Heart left ventricle (tissue), 13 donors: ENCODE results near the gene TXNDC11.

Experiments used
- CTCF ChIP-seq, 12 donors: fragments of 200-600 bp; sonication (generic) in 4 of 12; IDR thresholded peaks; one replicate each; pipeline versions ENCODE4 v1.5.0 to v1.8.0; 2018 to 2022; ENCODE audit warnings: antibody characterized with exemption in 12 of 12, mild to moderate bottlenecking in 5 of 12
- POLR2A ChIP-seq, 2 donors: fragments of 450-650 bp; IDR thresholded peaks; one replicate each; pipeline ENCODE4 v1.6.1; 2017; ENCODE audit warnings: antibody characterized with exemption in 2 of 2, mild to moderate bottlenecking in 2 of 2, moderate library complexity in 2 of 2
- donor health status: ischemic (EF 13 %, LVEDD 7.1; RV severe dilation, severe dysfunction).
- donor health status: DM: no; HTN: yes; CAD: no.
- donor health status: DM: no; HTN: no; CAD: no.
- donor health status: ischemic (EF 25% LVEDD 6.9; RV normal size, moderate dysfunction).
- donor health status: ischemic (EF 25% LVEDD 5.7; RV mildly dilated, moderate dysfunction).
- donor health status: ischemic (EF 35%, LVEDD 5.7; RV mildly dilated, moderate dysfunction).
- donor health status: nonischemic (EF 11% LVEDD 7.7; RV severe dilation, severe dysfunction).
- donor health status: DM: yes; HTN: yes; CAD: no.
- donor health status: PGD.
- donor health status: ischemic (EF 29% LVEDD 5.4; RV normal size, mild dysfunction).
- donor health status: nonischemic (EF 23%, LVEDD 6.1; RV moderate dilation, normal function).

GRCh38 chr16:11707679-11708197 is 34.9 kb downstream of the TXNDC11 start:
- TF ChIP-seq POLR2A (IDR thresholded peaks at IDR 0.05): no peak
- no peak for TF ChIP-seq CTCF (IDR thresholded peaks at IDR 0.05)
